ENCODE data around the gene ZNF668.
"Not testable (repeated sequence)": the region's sequence is repeated elsewhere in the genome, so short reads cannot be mapped to it uniquely, and the experiment has no call there.

GRCh38 chr16:31100876-31101641 lies 27.0 kb upstream of the ZNF668 start:
- TF ChIP-seq CTCF, POLR2A (IDR thresholded peaks at IDR 0.05): not testable (repeated sequence)
